Natural killer cell treated with Interleukin-12 subunit alpha and Interleukin-12 subunit beta and Interleukin-15 and Interleukin-18, amount 100 ng/mL, for 72 hours (primary cell): Measurements from ENCODE around the gene CPE. TPM values are rescaled to one million over a fixed set of nuclear protein-coding genes. Genes with fewer than 3 reads are reported as not detected.

Experiments
- ATAC-seq, 2 donors: fragments of 150-1000 bp; cut with Tn5 transposase in 1 of 2; sonication (Bioruptor Pico), chemical (Tn5 transposase) in 1 of 2; 2 replicates each; pipeline ENCODE4 v1.10.0; 2021
- DNase-seq: peaks from one replicate; pipeline ENCODE4 v3.0.0; 2022; ENCODE audit warnings: low spot score
- H3K27ac Mint-ChIP-seq, 2 donors: 1 replicate in 1 of 2; 2 replicates in 1 of 2; pipeline ENCODE4 v1.8.0; 2022; ENCODE audit warnings: mixed read lengths in 2 of 2, mild to moderate bottlenecking in 1 of 2, moderate library complexity in 1 of 2
- H3K27me3 Mint-ChIP-seq, 2 donors: 1 replicate in 1 of 2; 2 replicates in 1 of 2; pipeline ENCODE4 v1.8.0; 2022; ENCODE audit warnings: mixed read lengths in 2 of 2
- H3K36me3 Mint-ChIP-seq: one replicate; pipeline ENCODE4 v1.8.0; 2022; ENCODE audit warnings: mixed read lengths
- H3K4me1 Mint-ChIP-seq, 2 donors: 1 replicate in 1 of 2; 2 replicates in 1 of 2; pipeline ENCODE4 v1.8.0; 2022; ENCODE audit warnings: low read depth in 2 of 2, mixed read lengths in 2 of 2, mild to moderate bottlenecking in 1 of 2
- H3K4me3 Mint-ChIP-seq: one replicate; pipeline ENCODE4 v1.8.0; 2022; ENCODE audit warnings: mixed read lengths
- H3K9me3 Mint-ChIP-seq: 2 replicates; pipeline ENCODE4 v1.8.0; 2022; ENCODE audit warnings: mixed read lengths
- total RNA-seq, 2 donors: library from RNA; stranded (reverse); gene quantifications; one replicate each; pipeline ENCODE4 v1.2.3, GENCODE V29; 2022

CPE gene
- total RNA-seq, 2 donors from 2014 or later: not detected

DNA sequence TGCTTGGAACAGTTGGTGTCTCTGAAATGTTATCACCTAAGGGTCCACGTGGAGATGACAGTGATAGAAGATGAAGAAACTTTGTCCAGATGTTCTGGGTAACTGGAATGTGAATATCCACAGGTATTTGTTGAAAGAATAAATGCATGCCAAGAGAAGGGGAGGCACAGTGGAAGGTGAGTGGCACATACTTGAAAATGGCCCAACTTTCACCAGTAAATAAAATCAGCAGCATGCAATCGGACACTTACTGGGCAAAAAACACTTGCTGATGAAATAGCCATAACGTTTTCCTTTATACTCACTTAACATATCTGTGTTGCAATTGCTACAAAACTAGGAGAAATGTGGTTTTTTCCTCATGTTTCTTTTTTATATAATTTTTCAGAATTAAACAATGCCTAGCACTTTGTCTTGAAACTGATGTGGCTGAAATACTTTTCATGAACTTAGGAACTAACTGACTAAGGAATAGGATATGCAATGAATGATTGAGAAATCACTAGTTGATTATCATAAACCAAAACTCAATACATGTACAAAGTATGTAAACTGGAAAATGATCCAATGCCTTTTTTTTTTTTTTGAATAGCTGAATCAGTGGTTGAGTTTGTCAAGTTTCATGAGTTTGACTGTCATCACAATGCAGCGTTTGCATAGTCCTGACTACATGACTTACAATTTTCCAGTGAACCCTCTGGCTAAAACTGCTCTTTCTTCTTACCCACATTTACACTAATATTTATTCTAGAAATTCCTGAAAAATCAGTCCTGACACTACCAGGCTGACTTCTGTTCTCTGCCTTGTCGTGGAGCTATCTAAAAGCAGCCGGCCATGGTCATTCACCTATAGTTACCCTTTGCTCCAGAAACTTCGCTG lies 127.4 kb downstream of the CPE start:
- H3K4me1 Mint-ChIP-seq: no peaks in the 10 kb centered on the region
- ATAC-seq (no peak), DNase-seq (no peak)
- H3K9me3 Mint-ChIP-seq: no peaks in the 10 kb centered on the region
- H3K36me3 Mint-ChIP-seq: no peaks in the 10 kb centered on the region
- peaks cover 8 to 12% of the 10 kb centered on the region in 2 donors for H3K27me3 Mint-ChIP-seq
- no peak overlapping the region for H3K27ac Mint-ChIP-seq
- no peak overlapping the region for H3K4me3 Mint-ChIP-seq

DNA sequence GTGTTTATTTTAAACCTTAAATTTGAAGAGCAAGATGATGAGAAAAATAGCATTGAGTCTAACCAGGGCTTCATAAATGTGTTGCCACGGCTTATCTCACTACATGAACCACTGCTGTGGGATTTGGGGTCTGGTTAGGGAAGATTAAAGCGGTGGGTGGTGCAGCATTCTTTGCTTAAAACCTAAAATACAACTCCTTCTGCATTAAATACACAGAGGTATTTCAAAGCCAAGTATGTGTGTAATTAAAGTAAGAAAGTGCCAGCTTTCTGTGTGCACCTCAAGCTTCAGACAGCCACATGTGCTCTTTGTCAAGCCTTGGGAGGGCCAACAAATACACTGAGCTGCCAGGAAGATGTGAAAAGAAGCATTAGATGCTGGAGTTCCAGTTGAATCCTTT lies 128.0 kb downstream of the CPE start:
- peaks cover 8 to 12% of the 10 kb centered on the region in 2 donors for H3K27me3 Mint-ChIP-seq
- ATAC-seq: no peak

DNA sequence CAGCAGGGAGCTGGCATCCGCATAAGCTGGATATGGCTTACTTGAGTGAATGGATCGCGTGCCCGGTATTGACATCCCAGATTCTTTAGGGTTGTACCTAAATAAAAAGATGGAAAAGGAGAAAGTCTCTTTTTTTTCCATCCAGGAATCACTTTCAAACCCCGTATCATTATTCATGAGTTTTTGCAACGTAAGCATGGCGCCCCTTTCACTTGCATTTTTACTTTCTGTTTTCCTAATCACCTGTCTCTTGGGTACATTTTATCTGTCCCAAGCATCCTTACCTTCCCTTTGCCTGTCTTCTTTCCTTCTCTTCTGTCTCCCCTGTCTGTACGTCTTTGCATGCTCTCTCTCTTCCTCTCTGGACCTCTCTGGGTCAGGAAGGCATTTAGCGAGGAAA lies 128.6 kb downstream of the CPE start:
- H3K27me3 Mint-ChIP-seq: peaks cover 8 to 12% of the 10 kb centered on the region in 2 donors
- H3K36me3 Mint-ChIP-seq: no peaks in the 10 kb centered on the region
- ATAC-seq (no peak), DNase-seq (no peak)
- no peak overlapping the region for H3K4me3 Mint-ChIP-seq
- no peaks in the 10 kb centered on the region for H3K4me1 Mint-ChIP-seq
- no peak overlapping the region for H3K27ac Mint-ChIP-seq
- H3K9me3 Mint-ChIP-seq: no peaks in the 10 kb centered on the region

More for the DNA sequence above, 128.0 kb downstream of the CPE start:
- Mint-ChIP-seq H3K36me3 (no peaks in the 10 kb centered on the region), H3K4me1 (no peaks in the 10 kb centered on the region), H3K27ac (no peak overlapping the region), H3K4me3 (no peak overlapping the region), H3K9me3 (no peaks in the 10 kb centered on the region)
- DNase-seq: no peak

- H3K4me1 Mint-ChIP-seq: no peaks in the 10 kb centered on the region
- no peak overlapping the region for H3K4me3 Mint-ChIP-seq
- DNase-seq: no peak
- H3K36me3 Mint-ChIP-seq: no peaks in the 10 kb centered on the region
- peaks cover 8 to 12% of the 10 kb centered on the region in 2 donors for H3K27me3 Mint-ChIP-seq
- no peak overlapping the region for H3K27ac Mint-ChIP-seq
- ATAC-seq: no peak
- H3K9me3 Mint-ChIP-seq: no peaks in the 10 kb centered on the region
These were observed 129.7 kb downstream of the CPE start for GRCh38 chr4:165508372-165509120.

DNA sequence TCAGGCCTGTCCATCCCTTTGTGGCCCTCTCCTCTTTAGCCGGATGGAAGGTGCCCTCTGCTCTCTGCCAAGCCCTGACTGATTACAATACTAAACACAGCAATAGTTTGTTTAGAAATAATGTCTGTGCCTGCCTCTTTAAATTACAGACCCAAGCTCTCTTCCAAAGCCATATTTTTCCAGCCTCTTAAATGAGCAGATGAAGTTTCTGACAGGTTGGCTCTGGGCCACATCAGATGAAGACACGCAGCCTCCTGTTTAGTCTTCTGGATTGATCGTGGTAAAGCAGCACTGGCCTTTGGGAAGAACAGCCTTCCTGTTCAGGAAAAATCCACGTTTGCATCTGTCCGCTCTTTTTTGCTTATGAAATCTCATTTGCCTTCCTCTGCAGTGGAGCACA lies 133.6 kb downstream of the CPE start:
- Mint-ChIP-seq H3K9me3 (no peaks in the 10 kb centered on the region), H3K27me3 (peaks cover 6 to 19% of the 10 kb centered on the region in 2 donors), H3K27ac (no peak overlapping the region), H3K36me3 (no peaks in the 10 kb centered on the region), H3K4me1 (no peaks in the 10 kb centered on the region), H3K4me3 (no peak overlapping the region)
- no peak for ATAC-seq
- DNase-seq: no peak

DNA sequence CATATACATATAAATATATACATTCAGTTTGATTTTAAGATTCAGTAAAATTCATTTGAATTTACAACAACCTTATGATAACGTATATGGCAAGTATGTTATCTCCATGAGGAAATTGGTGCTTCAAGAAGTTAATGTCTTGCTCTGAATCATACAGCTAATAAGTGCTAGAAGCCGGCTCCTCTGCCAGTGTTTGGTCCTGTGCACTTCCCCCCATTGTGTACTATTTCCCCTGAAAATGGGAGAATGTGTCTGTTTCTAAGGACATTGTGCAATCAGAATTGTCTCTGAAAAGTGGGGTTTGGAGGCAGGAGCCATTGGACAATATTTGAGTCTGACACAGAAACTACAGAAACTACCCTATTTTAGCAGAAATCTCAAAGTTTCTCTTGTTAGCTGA lies 135.9 kb downstream of the CPE start:
- no peaks in the 10 kb centered on the region for H3K4me1 Mint-ChIP-seq
- H3K36me3 Mint-ChIP-seq: no peaks in the 10 kb centered on the region
- no peaks in the 10 kb centered on the region for H3K9me3 Mint-ChIP-seq
- no peak overlapping the region for H3K27ac Mint-ChIP-seq
- no peak overlapping the region for H3K4me3 Mint-ChIP-seq
- no peak for DNase-seq
- no peak for ATAC-seq
- H3K27me3 Mint-ChIP-seq: peaks cover 4 to 7% of the 10 kb centered on the region in 2 donors

DNA sequence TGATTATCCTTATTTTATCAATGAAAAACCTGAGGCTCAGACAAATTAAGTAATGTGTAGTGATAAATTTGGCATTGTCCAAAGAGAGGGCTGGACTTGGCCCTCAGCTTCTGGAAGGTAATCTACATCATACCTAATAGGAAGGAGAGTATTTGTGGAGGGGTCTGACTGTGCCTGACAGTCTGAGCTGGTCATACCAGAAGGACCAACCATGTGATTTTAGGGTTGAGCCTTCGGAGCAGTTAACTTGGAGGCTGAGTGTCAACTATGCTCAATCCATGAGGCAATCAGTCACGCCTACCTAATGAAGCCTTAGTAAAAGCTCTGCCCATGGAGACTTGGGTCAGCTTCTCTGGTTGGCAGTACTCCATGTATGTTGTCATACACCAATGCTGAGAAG lies 136.4 kb downstream of the CPE start:
- Mint-ChIP-seq H3K27me3 (peaks cover 0 to 7% of the 10 kb centered on the region in 2 donors), H3K9me3 (no peaks in the 10 kb centered on the region), H3K36me3 (no peaks in the 10 kb centered on the region), H3K4me3 (no peak overlapping the region), H3K4me1 (no peaks in the 10 kb centered on the region), H3K27ac (no peak overlapping the region)
- DNase-seq (no peak), ATAC-seq (peak in 1 of 2 donors; percentile 6)

DNA sequence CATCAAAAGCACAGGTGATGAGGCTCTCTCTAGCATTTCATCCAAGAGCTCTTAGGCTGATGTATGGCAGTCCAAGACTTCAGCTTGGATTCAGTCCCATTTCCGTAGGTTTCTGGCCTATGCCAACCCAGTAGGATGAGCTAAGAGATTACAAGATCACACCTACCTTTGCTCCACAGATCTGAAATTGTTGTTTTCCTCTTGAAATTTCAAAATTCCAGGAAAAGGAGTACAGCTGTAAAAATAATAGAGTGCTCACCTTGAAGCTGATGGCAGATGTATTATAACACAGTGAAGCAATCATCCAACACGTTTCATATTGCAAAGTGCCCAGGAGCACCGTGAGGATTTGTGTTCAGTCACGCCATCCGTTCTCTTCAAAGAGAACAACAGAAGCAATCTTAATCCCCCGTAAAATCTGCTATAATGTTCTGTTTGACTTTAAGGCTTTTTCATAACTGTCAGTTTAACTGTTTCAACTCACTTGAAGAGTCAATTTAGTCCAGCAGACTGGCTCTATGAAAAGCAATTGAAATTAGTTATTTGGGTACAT lies 137.5 kb downstream of the CPE start:
- H3K36me3 Mint-ChIP-seq: no peaks in the 10 kb centered on the region
- H3K27ac Mint-ChIP-seq: no peak overlapping the region
- peaks cover 0 to 7% of the 10 kb centered on the region in 2 donors for H3K27me3 Mint-ChIP-seq
- H3K4me1 Mint-ChIP-seq: no peaks in the 10 kb centered on the region
- ATAC-seq (no peak), DNase-seq (no peak)
- no peak overlapping the region for H3K4me3 Mint-ChIP-seq
- H3K9me3 Mint-ChIP-seq: no peaks in the 10 kb centered on the region

DNA sequence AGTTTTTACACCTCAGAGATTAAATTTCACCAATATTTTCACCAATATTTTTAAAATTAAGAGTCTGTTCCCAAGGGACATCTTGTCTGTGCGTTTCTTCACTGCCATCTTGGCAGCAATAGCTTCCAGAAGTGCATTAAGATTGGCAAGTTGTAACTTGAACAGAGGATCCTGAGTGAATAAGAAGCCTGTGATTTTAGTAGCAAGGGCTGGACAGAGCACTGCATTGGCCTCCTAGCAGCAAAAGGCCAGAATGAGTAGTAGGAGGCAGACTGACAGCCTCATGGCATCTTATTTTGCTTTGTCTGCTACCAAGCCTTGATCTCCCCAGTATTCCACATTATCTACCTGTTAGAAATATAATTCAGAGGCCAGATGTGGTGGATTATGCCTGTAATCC lies 138.4 kb downstream of the CPE start:
- H3K9me3 Mint-ChIP-seq: no peaks in the 10 kb centered on the region
- H3K4me3 Mint-ChIP-seq: no peak overlapping the region
- ATAC-seq (no peak), DNase-seq (no peak)
- peaks cover 0 to 7% of the 10 kb centered on the region in 2 donors for H3K27me3 Mint-ChIP-seq
- no peaks in the 10 kb centered on the region for H3K4me1 Mint-ChIP-seq
- no peak overlapping the region for H3K27ac Mint-ChIP-seq
- H3K36me3 Mint-ChIP-seq: no peaks in the 10 kb centered on the region

- Mint-ChIP-seq H3K4me3 (no peak overlapping the region), H3K36me3 (no peaks in the 10 kb centered on the region), H3K27ac (no peak overlapping the region), H3K9me3 (peaks cover 2% of the 10 kb centered on the region), H3K4me1 (no peaks in the 10 kb centered on the region), H3K27me3 (peaks cover 0 to 7% of the 10 kb centered on the region in 2 donors)
- ATAC-seq: no peak
- DNase-seq: no peak
These were observed 139.3 kb downstream of the CPE start for GRCh38 chr4:165518024-165518616.

GRCh38 chr4:165518686-165519085 lies 139.9 kb downstream of the CPE start:
- Mint-ChIP-seq H3K9me3 (peaks cover 3% of the 10 kb centered on the region), H3K4me3 (no peak overlapping the region), H3K27me3 (peaks cover 0 to 7% of the 10 kb centered on the region in 2 donors), H3K4me1 (no peaks in the 10 kb centered on the region), H3K36me3 (no peaks in the 10 kb centered on the region), H3K27ac (no peak overlapping the region)
- ATAC-seq (no peak), DNase-seq (no peak)

DNA sequence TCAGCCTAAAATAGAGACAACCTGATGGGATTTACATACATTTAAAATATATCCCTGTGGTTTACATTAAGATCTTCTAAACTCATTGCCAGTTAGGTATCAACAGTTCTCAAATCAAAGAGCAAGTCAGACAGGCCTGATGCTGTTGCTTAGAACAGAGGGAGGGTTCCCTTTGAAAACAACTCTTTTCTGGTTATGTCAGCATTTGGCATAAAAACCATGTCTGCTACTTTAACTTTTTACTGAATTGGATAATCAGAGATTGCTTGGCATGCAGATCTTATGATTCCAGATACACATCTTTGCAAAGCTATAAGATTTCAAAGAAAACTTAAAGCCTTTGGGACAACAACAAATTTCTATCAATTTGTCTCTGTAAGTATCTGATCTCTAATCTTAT lies 140.8 kb downstream of the CPE start:
- H3K4me3 Mint-ChIP-seq: no peak overlapping the region
- peaks cover 3% of the 10 kb centered on the region for H3K9me3 Mint-ChIP-seq
- no peak overlapping the region for H3K27ac Mint-ChIP-seq
- no peak for DNase-seq
- no peaks in the 10 kb centered on the region for H3K4me1 Mint-ChIP-seq
- H3K27me3 Mint-ChIP-seq: peaks cover 0 to 7% of the 10 kb centered on the region in 2 donors
- no peaks in the 10 kb centered on the region for H3K36me3 Mint-ChIP-seq
- ATAC-seq: no peak

GRCh38 chr4:165520086-165520485 lies 141.3 kb downstream of the CPE start:
- ATAC-seq (no peak), DNase-seq (no peak)
- H3K9me3 Mint-ChIP-seq: peaks cover 3% of the 10 kb centered on the region
- no peaks in the 10 kb centered on the region for H3K4me1 Mint-ChIP-seq
- no peak overlapping the region for H3K27ac Mint-ChIP-seq
- peaks cover 0 to 7% of the 10 kb centered on the region in 2 donors for H3K27me3 Mint-ChIP-seq
- no peaks in the 10 kb centered on the region for H3K36me3 Mint-ChIP-seq
- H3K4me3 Mint-ChIP-seq: no peak overlapping the region

DNA sequence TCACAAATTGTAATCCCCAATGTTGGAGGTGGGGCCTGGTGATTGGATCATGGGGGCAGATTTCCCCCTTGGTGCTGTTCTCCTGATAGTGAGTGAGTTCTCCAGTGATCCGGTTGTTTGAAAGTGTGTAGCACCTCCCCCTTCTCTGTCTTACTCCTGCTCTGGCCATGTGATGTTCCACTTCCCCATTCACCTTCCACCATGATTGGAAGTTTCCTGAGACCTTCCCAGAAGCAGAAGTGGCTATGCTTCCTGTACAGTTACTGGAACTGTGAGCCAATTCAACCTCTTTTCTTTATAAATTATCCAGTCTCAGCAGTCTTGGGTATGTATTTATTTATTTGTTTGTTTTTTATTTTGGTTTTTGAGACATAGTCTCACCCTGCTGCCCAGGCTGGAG lies 143.2 kb downstream of the CPE start:
- Mint-ChIP-seq H3K36me3 (no peaks in the 10 kb centered on the region), H3K9me3 (peaks cover 3% of the 10 kb centered on the region), H3K4me1 (no peaks in the 10 kb centered on the region), H3K27me3 (peaks cover 2 to 10% of the 10 kb centered on the region in 2 donors), H3K27ac (no peak overlapping the region), H3K4me3 (no peak overlapping the region)
- no peak for DNase-seq
- no peak for ATAC-seq
